PFSK-1 (cell line): ENCODE data around the gene BICD1.

Experiments
- FOXP2 ChIP-seq: optimal IDR thresholded peaks from 2 replicates; pipeline ENCODE3; 2011; ENCODE audit warnings: borderline replicate concordance, control low read depth, inconsistent platforms; ENCODE audit not compliant: insufficient read depth; ENCODE audit errors: extremely low read length, extremely low read depth
- POLR2AphosphoS5 ChIP-seq: IDR thresholded peaks from 2 replicates; pipeline ENCODE4 v1.6.1; 2012; ENCODE audit warnings: low read depth, mild to moderate bottlenecking, control low read depth, low read length, moderate library complexity
- SIN3A ChIP-seq: IDR thresholded peaks from 2 replicates; pipeline ENCODE4 v1.6.1; 2012; ENCODE audit warnings: mild to moderate bottlenecking, low read length, moderate library complexity, borderline replicate concordance; ENCODE audit not compliant: insufficient read depth
- TAF1 ChIP-seq: IDR thresholded peaks from 2 replicates; pipeline ENCODE4 v1.6.1; 2012; ENCODE audit warnings: low read length, control low read depth, borderline replicate concordance; ENCODE audit not compliant: insufficient read depth
- TF ChIP-seq, protein P1 (sequence below), 2 experiments: IDR thresholded peaks; 2 replicates each; pipeline versions ENCODE4 v1.6.1 to v1.8.0; 2011 to 2012; ENCODE audit warnings: low read depth in 2 of 2, low read length in 2 of 2, control low read depth in 1 of 2, inconsistent platforms in 1 of 2, mild to moderate bottlenecking in 1 of 2, moderate library complexity in 1 of 2; ENCODE audit not compliant: insufficient read depth in 1 of 2

Gene BICD1

GRCh38 chr12:32196250-32197198 lies 89.9 kb downstream of the BICD1 start:
- TF ChIP-seq TAF1 (no peak), FOXP2 (no peak), SIN3A (no peak)
- TF ChIP-seq, protein P1, sequence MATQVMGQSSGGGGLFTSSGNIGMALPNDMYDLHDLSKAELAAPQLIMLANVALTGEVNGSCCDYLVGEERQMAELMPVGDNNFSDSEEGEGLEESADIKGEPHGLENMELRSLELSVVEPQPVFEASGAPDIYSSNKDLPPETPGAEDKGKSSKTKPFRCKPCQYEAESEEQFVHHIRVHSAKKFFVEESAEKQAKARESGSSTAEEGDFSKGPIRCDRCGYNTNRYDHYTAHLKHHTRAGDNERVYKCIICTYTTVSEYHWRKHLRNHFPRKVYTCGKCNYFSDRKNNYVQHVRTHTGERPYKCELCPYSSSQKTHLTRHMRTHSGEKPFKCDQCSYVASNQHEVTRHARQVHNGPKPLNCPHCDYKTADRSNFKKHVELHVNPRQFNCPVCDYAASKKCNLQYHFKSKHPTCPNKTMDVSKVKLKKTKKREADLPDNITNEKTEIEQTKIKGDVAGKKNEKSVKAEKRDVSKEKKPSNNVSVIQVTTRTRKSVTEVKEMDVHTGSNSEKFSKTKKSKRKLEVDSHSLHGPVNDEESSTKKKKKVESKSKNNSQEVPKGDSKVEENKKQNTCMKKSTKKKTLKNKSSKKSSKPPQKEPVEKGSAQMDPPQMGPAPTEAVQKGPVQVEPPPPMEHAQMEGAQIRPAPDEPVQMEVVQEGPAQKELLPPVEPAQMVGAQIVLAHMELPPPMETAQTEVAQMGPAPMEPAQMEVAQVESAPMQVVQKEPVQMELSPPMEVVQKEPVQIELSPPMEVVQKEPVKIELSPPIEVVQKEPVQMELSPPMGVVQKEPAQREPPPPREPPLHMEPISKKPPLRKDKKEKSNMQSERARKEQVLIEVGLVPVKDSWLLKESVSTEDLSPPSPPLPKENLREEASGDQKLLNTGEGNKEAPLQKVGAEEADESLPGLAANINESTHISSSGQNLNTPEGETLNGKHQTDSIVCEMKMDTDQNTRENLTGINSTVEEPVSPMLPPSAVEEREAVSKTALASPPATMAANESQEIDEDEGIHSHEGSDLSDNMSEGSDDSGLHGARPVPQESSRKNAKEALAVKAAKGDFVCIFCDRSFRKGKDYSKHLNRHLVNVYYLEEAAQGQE (IDR thresholded peaks at IDR 0.05; ENCODE audit: insufficient read depth in 1 of 2, low read depth in 2 of 2, low read length in 2 of 2): no peak

DNA sequence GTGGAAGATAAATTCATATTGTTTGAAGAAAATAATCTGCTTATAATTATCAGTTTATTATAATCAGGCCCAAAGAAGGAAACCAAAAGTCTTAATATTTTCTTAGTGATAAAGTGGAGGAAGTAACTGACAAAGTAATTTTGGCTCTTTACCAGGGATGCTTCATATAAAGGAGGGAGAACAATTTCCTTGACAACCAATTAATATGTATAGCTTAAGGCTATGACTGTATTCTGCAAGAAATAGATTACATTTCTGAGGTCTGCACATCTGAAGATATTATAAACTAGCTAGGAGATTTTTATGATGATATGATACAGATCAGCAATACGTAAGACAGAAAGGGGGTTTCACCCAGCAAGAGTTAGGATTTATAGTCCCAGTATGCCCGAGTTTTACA lies 90.8 kb downstream of the BICD1 start:
- TF ChIP-seq TAF1 (no peak), FOXP2 (no peak), POLR2AphosphoS5 (no peak), SIN3A (no peak)
- TF ChIP-seq, protein P1 (IDR thresholded peaks at IDR 0.05; ENCODE audit: insufficient read depth in 1 of 2, low read depth in 2 of 2, low read length in 2 of 2): no peak

DNA sequence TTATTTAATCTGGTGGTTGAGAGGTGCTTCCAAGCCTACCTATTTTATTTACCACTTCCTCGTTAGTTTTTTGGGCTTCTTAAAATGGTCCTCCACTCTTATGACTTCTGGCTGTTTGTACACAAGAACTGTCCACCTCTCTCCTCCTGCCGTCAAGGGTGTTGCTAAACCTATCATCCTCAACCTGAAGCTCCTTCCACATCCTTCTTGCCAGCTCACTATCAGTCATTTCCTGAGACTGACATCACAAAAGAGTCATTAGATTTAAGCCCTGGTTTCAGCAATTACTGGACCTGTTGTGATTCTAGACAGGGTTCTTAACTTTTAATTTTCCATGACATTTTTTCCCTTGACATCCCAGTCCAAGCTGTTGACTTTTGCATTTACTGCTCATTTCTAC lies 91.9 kb downstream of the BICD1 start:
- TF ChIP-seq SIN3A (no peak), TAF1 (no peak)
- TF ChIP-seq, protein P1 (IDR thresholded peaks at IDR 0.05; ENCODE audit: insufficient read depth in 1 of 2, low read depth in 2 of 2, low read length in 2 of 2): no peak

DNA sequence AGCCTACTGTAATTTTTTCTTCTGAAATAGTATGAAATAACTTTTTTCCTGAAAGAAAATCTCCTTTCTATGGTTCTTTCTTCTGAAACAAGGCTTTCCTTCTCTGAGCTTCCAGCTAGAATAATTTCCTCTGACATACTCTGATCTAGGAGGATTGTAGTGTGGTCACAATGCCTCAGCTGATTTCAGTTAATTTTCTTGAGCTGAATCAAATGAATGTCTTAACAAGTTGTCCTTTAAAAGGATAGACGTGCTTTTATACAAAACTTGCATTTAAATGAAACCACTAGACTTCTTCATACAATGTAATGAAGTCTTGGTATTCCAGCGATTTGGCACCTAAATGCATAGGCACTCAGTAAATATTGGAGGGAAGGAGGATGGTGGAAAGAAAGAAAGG lies 94.4 kb downstream of the BICD1 start:
- TF ChIP-seq TAF1 (no peak), POLR2AphosphoS5 (no peak), FOXP2 (no peak), SIN3A (no peak)
- TF ChIP-seq, protein P1 (IDR thresholded peaks at IDR 0.05; ENCODE audit: insufficient read depth in 1 of 2, low read depth in 2 of 2, low read length in 2 of 2): no peak

- TF ChIP-seq TAF1 (no peak), FOXP2 (no peak), POLR2AphosphoS5 (no peak), SIN3A (no peak)
- TF ChIP-seq, protein P1 (IDR thresholded peaks at IDR 0.05; ENCODE audit: insufficient read depth in 1 of 2, low read depth in 2 of 2, low read length in 2 of 2): no peak
Measured at GRCh38 chr12:32201976-32202375, 95.3 kb downstream of the BICD1 start.
